ENCODE measurements around the gene ERVH48-1. TPM values are rescaled to one million over a fixed set of nuclear protein-coding genes. Genes with fewer than 3 reads are reported as not detected.

Gene ERVH48-1
- not detected for total RNA-seq

- in situ Hi-C loops (cut with MboI; ENCODE audit: low pct_ligation_motif_present in 1 of 4, low pct_unique_long_range_greater_than_20kb in 1 of 4, low sequenced_read_pairs in 3 of 4), result no loop called here
- H3K36me3 ChIP-seq, result no peaks in the 10 kb centered on the region
- no peak within 1 kb of the TSS for H3K27ac ChIP-seq
These were observed at the start of gene ERVH48-1 for GRCh38 chr21:42925114-42925926. ERVH48-1 (minus strand) TSS chr21:42925630; CDS start chr21:42919006, 6,624 bp downstream.

GRCh38 chr21:42973991-42974831, 48.8 kb upstream of the ERVH48-1 start, which contains the start of gene PKNOX1:
PKNOX1 (plus strand) TSS chr21:42974562; CDS start chr21:43004382, 29,820 bp downstream.
- Histone ChIP-seq H3K9me3 (no peaks in the 10 kb centered on the region), H3K4me1 (peaks cover 10 to 29% (median 17%) of the 10 kb centered on the region in 4 donors), H3K36me3 (no peaks in the 10 kb centered on the region), H3K27me3 (no peaks in the 10 kb centered on the region), H3K4me3 (peak within 1 kb of the TSS; percentile 55 to 96 (median 84)), H3K27ac (peak within 1 kb of the TSS; percentile 98 to 100 (median 100))
- 0% methylated on average over 35 of the region's 106 CpGs; no CpG with 5 or more reads in 1 of the 2 donors for WGBS, 2 donors (ENCODE audit: low coverage in 1 of 2)
- no peak for TF ChIP-seq EP300 (IDR thresholded peaks at IDR 0.05; ENCODE audit: low read depth)
- peak; percentile 10 to 86 (median 72) for TF ChIP-seq POLR2AphosphoS5 (IDR thresholded peaks at IDR 0.05)
- TF ChIP-seq CTCF (IDR thresholded peaks at IDR 0.05), result peak in 2 of 5 experiments; percentile 56 to 73
- TF ChIP-seq POLR2A (IDR thresholded peaks at IDR 0.05), result peak; percentile 41
- DNase-seq, result peak; percentile 99
- in situ Hi-C loops (cut with MboI; ENCODE audit: low pct_ligation_motif_present in 1 of 4, low pct_unique_long_range_greater_than_20kb in 1 of 4, low sequenced_read_pairs in 3 of 4), result loop anchor here in 1 of 4 donors (10.0 kb wide), 1 partner anchor 59 kb away; no protein-coding TSS in a partner anchor
- intact Hi-C loops (cut with DNase I; ENCODE audit: low total_unique reads), result no loop called here

More at GRCh38 chr21:42925114-42925926, at the start of gene ERVH48-1:
- no peaks in the 10 kb centered on the region for H3K27me3 ChIP-seq
- TF ChIP-seq EP300 (IDR thresholded peaks at IDR 0.05; ENCODE audit: low read depth) (no peak), POLR2AphosphoS5 (IDR thresholded peaks at IDR 0.05) (no peak), CTCF (IDR thresholded peaks at IDR 0.05) (no peak), POLR2A (IDR thresholded peaks at IDR 0.05) (no peak)
- H3K4me3 ChIP-seq, result no peak within 1 kb of the TSS
- 88% methylated on average over 29 of the region's 29 CpGs; no CpG with 5 or more reads in 1 of the 2 donors for WGBS, 2 donors (ENCODE audit: low coverage in 1 of 2)
- peaks cover 4 to 10% (median 7%) of the 10 kb centered on the region in 4 donors for H3K4me1 ChIP-seq
- DNase-seq, result no peak
- intact Hi-C loops (cut with DNase I; ENCODE audit: low total_unique reads), result no loop called here
- no peaks in the 10 kb centered on the region for H3K9me3 ChIP-seq

GRCh38 chr21:42973309-42973990, 48.0 kb upstream of the ERVH48-1 start:
- H3K4me3 ChIP-seq, result peak overlapping the region; percentile 30 to 62 (median 45)
- in situ Hi-C loops (cut with MboI; ENCODE audit: low pct_ligation_motif_present in 1 of 4, low pct_unique_long_range_greater_than_20kb in 1 of 4, low sequenced_read_pairs in 3 of 4) (loop anchor here in 1 of 4 donors (10.0 kb wide), 1 partner anchor 59 kb away; no protein-coding TSS in a partner anchor), intact Hi-C loops (cut with DNase I; ENCODE audit: low total_unique reads) (no loop called here)
- peaks cover 10 to 29% (median 17%) of the 10 kb centered on the region in 4 donors for H3K4me1 ChIP-seq
- H3K27ac ChIP-seq, result peak overlapping the region; percentile 81 to 99 (median 88)
- WGBS, 2 donors (ENCODE audit: low coverage in 1 of 2), result 70 to 93% methylated on average over 3 to 19 of the region's 19 CpGs
- TF ChIP-seq CTCF (IDR thresholded peaks at IDR 0.05) (peak in 1 of 5 experiments; percentile 14), POLR2AphosphoS5 (IDR thresholded peaks at IDR 0.05) (no peak)
- H3K36me3 ChIP-seq, result no peaks in the 10 kb centered on the region
- H3K27me3 ChIP-seq, result no peaks in the 10 kb centered on the region
- no peaks in the 10 kb centered on the region for H3K9me3 ChIP-seq
- no peak for DNase-seq

Measured in transverse colon (tissue), 4 donors.